Prostate gland (tissue), 2 donors: Measurements from ENCODE around the gene ZNF135.

Experiments used
- POLR2A ChIP-seq: fragments of 450-650 bp; IDR thresholded peaks from one replicate; pipeline ENCODE4 v1.6.1; 2016; ENCODE audit warnings: antibody characterized with exemption, mild to moderate bottlenecking
- POLR2AphosphoS5 ChIP-seq: sonication (generic); formaldehyde crosslinking; IDR thresholded peaks from one replicate; pipeline ENCODE4 v1.6.1; 2017; ENCODE audit warnings: antibody characterized with exemption
- TF ChIP-seq, protein P1 (sequence below), 4 experiments: fragments of 200-600 bp in 2 of 4; fragments of 450-650 bp in 2 of 4; sonication (generic) in 2 of 4; IDR thresholded peaks; 1 replicate in 3 of 4; 2 replicates in 1 of 4; pipeline ENCODE4 v1.5.1; 2016 to 2019; ENCODE audit warnings: antibody characterized with exemption in 4 of 4, mild to moderate bottlenecking in 2 of 4, moderate library complexity in 2 of 4

DNA sequence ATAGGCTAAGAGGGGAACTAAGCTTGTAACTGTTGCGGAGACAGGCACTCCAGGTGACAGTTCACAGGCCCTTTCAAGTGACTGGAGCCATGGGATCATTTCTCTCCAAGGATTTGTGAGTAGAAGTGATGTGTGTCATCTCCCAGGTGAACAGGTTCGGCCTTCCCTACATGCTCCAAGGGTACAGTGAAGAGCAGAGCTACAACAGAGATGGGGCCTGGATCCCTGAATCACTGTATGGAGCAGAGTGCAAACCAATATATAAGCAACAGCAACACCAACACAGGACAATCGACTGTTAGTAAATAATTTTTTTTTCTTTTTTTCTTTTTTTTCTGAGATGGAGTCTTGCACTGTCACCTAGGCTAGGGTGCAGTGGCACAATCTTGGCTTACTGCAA lies 23.9 kb downstream of the ZNF135 start:
- TF ChIP-seq POLR2A (no peak), POLR2AphosphoS5 (no peak)
- TF ChIP-seq, protein P1, sequence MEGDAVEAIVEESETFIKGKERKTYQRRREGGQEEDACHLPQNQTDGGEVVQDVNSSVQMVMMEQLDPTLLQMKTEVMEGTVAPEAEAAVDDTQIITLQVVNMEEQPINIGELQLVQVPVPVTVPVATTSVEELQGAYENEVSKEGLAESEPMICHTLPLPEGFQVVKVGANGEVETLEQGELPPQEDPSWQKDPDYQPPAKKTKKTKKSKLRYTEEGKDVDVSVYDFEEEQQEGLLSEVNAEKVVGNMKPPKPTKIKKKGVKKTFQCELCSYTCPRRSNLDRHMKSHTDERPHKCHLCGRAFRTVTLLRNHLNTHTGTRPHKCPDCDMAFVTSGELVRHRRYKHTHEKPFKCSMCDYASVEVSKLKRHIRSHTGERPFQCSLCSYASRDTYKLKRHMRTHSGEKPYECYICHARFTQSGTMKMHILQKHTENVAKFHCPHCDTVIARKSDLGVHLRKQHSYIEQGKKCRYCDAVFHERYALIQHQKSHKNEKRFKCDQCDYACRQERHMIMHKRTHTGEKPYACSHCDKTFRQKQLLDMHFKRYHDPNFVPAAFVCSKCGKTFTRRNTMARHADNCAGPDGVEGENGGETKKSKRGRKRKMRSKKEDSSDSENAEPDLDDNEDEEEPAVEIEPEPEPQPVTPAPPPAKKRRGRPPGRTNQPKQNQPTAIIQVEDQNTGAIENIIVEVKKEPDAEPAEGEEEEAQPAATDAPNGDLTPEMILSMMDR (IDR thresholded peaks at IDR 0.05) = no peak
